HCT116 (cell line): ENCODE measurements around the gene ANXA3. TPM values are rescaled to one million over a fixed set of nuclear protein-coding genes. Genes with fewer than 3 reads are reported as not detected.

ENCODE experiments used
- ATAC-seq: fragments of 200-7000 bp; cut with Tn5 transposase; 2 replicates; pipeline ENCODE4 v1.9.1; 2020; ENCODE audit warnings: mild to moderate bottlenecking, moderate library complexity
- BruUV-seq: library from RNA; stranded (reverse); fragments of 400-500 nt; replicated peaks from 2 replicates; lab custom pipeline; 2021; lab: Mats Ljungman, UMichigan
- CTCF ChIA-PET: fragments of 300-600 bp; sonication (Branson Sonifier 250); formaldehyde crosslinking; loops from one replicate; lab custom pipeline; 2021; ENCODE audit warnings: antibody characterized with exemption; lab: Charles Lee
- POLR2A ChIA-PET: fragments of 300-600, 350-600 bp; sonication (Branson Sonifier 250); formaldehyde crosslinking; loops from one replicate; lab custom pipeline; 2021; ENCODE audit warnings: antibody characterized with exemption; lab: Charles Lee
- RAD21 ChIA-PET, 2 experiments: fragments of 300-600 bp; sonication (Branson Sonifier 250); formaldehyde crosslinking; loops; one replicate each; lab custom pipeline; 2023; ENCODE audit warnings: low total read pairs in 2 of 2; ENCODE audit not compliant: uncharacterized antibody in 2 of 2, unreplicated experiment in 2 of 2, low non-redundant PET in 1 of 2; lab: Charles Lee
- DNase-seq: peaks from one replicate; pipeline ENCODE4 v3.0.0-alpha.2; 2010; ENCODE audit warnings: low read depth, low spot score
- H2AFZ ChIP-seq: fragments of 200-600 bp; shearing (Covaris generic), sonication (generic); 2 replicates; pipeline ENCODE4 v1.6.1; 2017; ENCODE audit warnings: low read depth, mixed run types, mixed read lengths, antibody characterized with exemption, low read length; ENCODE audit not compliant: poor library complexity, severe bottlenecking
- H3K27ac ChIP-seq: 2 replicates; pipeline ENCODE4 v1.5.1; 2012; ENCODE audit warnings: low read depth, low read length
- H3K27me3 ChIP-seq: fragments of 200-600 bp; sonication (generic); 2 replicates; pipeline ENCODE4 v1.6.1; 2016; ENCODE audit warnings: mixed run types, low read length, mixed read lengths; ENCODE audit not compliant: insufficient read depth
- H3K36me3 ChIP-seq, 2 experiments: fragments of 200-500 bp in 1 of 2; fragments of 200-600 bp in 1 of 2; sonication (Bioruptor generic) in 1 of 2; sonication (generic) in 1 of 2; 2 replicates each; pipeline versions ENCODE4 v1.5.1 to v1.6.1; 2014 to 2016; ENCODE audit warnings: low read length in 2 of 2, inconsistent platforms in 1 of 2, mixed read lengths in 1 of 2, mixed run types in 1 of 2; ENCODE audit not compliant: insufficient read depth in 2 of 2, control insufficient read depth in 1 of 2
- H3K4me1 ChIP-seq, 2 experiments: fragments of 200-600 bp in 1 of 2; sonication (generic) in 1 of 2; 2 replicates each; pipeline versions ENCODE4 v1.5.1 to v1.6.1; 2012 to 2017; ENCODE audit warnings: low read length in 2 of 2, inconsistent platforms in 1 of 2, mild to moderate bottlenecking in 1 of 2, mixed read lengths in 1 of 2, mixed run types in 1 of 2, moderate library complexity in 1 of 2; ENCODE audit not compliant: insufficient read depth in 2 of 2, control insufficient read depth in 1 of 2
- H3K4me2 ChIP-seq: fragments of 200-600 bp; sonication (generic); 2 replicates; pipeline ENCODE4 v1.6.1; 2017; ENCODE audit warnings: mixed run types, low read length, mixed read lengths
- H3K4me3 ChIP-seq, 2 experiments: fragments of 200-600 bp in 1 of 2; sonication (generic) in 1 of 2; replicated peaks in 1 of 2; 2 replicates each; pipeline ENCODE4 v1.5.1; 2011 to 2016; ENCODE audit warnings: low read length in 2 of 2, control low read depth in 1 of 2, low read depth in 1 of 2, mild to moderate bottlenecking in 1 of 2, mixed read lengths in 1 of 2, mixed run types in 1 of 2
- H3K79me2 ChIP-seq: fragments of 200-600 bp; sonication (generic); 2 replicates; pipeline ENCODE4 v1.6.1; 2017; ENCODE audit warnings: mild to moderate bottlenecking, mixed run types, low read length, moderate library complexity, mixed read lengths; ENCODE audit not compliant: insufficient read depth
- H3K9ac ChIP-seq: fragments of 200-600 bp; sonication (generic); 2 replicates; pipeline ENCODE4 v1.6.1; 2016; ENCODE audit warnings: low read length, mixed read lengths
- H3K9me2 ChIP-seq: fragments of 200-600 bp; sonication (generic), shearing (Covaris generic); 2 replicates; pipeline ENCODE4 v1.6.1; 2017; ENCODE audit warnings: mixed run types, mild to moderate bottlenecking, moderate library complexity; ENCODE audit not compliant: insufficient read depth
- H3K9me3 ChIP-seq, 2 experiments: fragments of 200-500 bp in 1 of 2; fragments of 200-600 bp in 1 of 2; sonication (Bioruptor generic) in 1 of 2; sonication (generic) in 1 of 2; 2 replicates each; pipeline ENCODE4 v1.6.1; 2014 to 2017; ENCODE audit warnings: low read length in 2 of 2, mixed read lengths in 2 of 2, inconsistent platforms in 1 of 2, low read depth in 1 of 2, mild to moderate bottlenecking in 1 of 2, mixed run types in 1 of 2, moderate library complexity in 1 of 2; ENCODE audit not compliant: control insufficient read depth in 1 of 2, insufficient read depth in 1 of 2
- H4K20me1 ChIP-seq: fragments of 200-600 bp; sonication (generic), shearing (Covaris generic); 2 replicates; pipeline ENCODE4 v1.6.1; 2017; ENCODE audit warnings: mixed run types, mild to moderate bottlenecking, moderate library complexity; ENCODE audit not compliant: insufficient read depth
- ATF3 ChIP-seq: IDR thresholded peaks from 2 replicates; pipeline ENCODE4 v1.6.1; 2012
- CEBPB ChIP-seq: IDR thresholded peaks from 2 replicates; pipeline ENCODE4 v1.6.1; 2012; ENCODE audit warnings: low read depth
- CTCF ChIP-seq, 3 experiments: fragments of 200-600 bp in 1 of 3; sonication (generic) in 1 of 3; IDR thresholded peaks in 2 of 3; conservative IDR thresholded peaks in 1 of 3; 2 replicates each; pipeline ENCODE4 v1.5.1; 2012 to 2017; ENCODE audit warnings: low read depth in 2 of 3, low read length in 2 of 3, antibody characterized with exemption in 1 of 3, borderline replicate concordance in 1 of 3, control low read depth in 1 of 3, mild to moderate bottlenecking in 1 of 3, mixed read lengths in 1 of 3, mixed run types in 1 of 3, moderate library complexity in 1 of 3; ENCODE audit not compliant: insufficient read depth in 1 of 3
- EGR1 ChIP-seq: IDR thresholded peaks from 2 replicates; pipeline ENCODE4 v1.6.1; 2012; ENCODE audit warnings: low read depth
- EZH2 ChIP-seq: fragments of 200-600 bp; sonication (generic); IDR thresholded peaks from 2 replicates; pipeline ENCODE4 v1.6.1; 2017; ENCODE audit warnings: antibody characterized with exemption, mixed run types
- EZH2phosphoT487 ChIP-seq: fragments of 200-600 bp; IDR thresholded peaks from 2 replicates; pipeline ENCODE4 v1.6.1; 2018; ENCODE audit warnings: antibody characterized with exemption, borderline replicate concordance
- POLR2A ChIP-seq: IDR thresholded peaks from 2 replicates; pipeline ENCODE4 v1.7.0; 2011; ENCODE audit warnings: borderline replicate concordance; ENCODE audit not compliant: insufficient read depth, insufficient read length; ENCODE audit errors: extremely low read depth
- POLR2AphosphoS5 ChIP-seq: IDR thresholded peaks from 2 replicates; pipeline ENCODE4 v1.6.1; 2011; ENCODE audit warnings: mild to moderate bottlenecking, low read depth, low read length, moderate library complexity
- SIN3A ChIP-seq: IDR thresholded peaks from 2 replicates; pipeline ENCODE4 v1.6.1; 2012; ENCODE audit warnings: low read depth
- SP1 ChIP-seq: IDR thresholded peaks from 2 replicates; pipeline ENCODE4 v1.6.1; 2012; ENCODE audit warnings: low read depth
- YY1 ChIP-seq: IDR thresholded peaks from 2 replicates; pipeline ENCODE4 v1.6.1; 2011; ENCODE audit warnings: low read length, low read depth, moderate library complexity, mild to moderate bottlenecking; ENCODE audit not compliant: insufficient replicate concordance; ENCODE audit errors: extremely low read depth
- ZBTB33 ChIP-seq: IDR thresholded peaks from 2 replicates; pipeline ENCODE4 v1.6.1; 2011; ENCODE audit warnings: mild to moderate bottlenecking, low read length, moderate library complexity; ENCODE audit not compliant: insufficient replicate concordance; ENCODE audit errors: extremely low read depth
- ZFX ChIP-seq: fragments of 450-650 bp; IDR thresholded peaks from 2 replicates; pipeline ENCODE4 v1.6.1; 2017
- intact Hi-C: fragments of 100-400 bp; cut with micrococcal nuclease; formaldehyde crosslinking; loops from 2 replicates; pipeline ENCODE4 v1.10.0; 2022
- total RNA-seq: library from RNA; stranded (reverse); gene quantifications from one replicate; pipeline ENCODE4 v1.2.1, GENCODE V29; 2021; ENCODE audit not compliant: unreplicated experiment

Gene ANXA3
- total RNA-seq, 1 experiment from 2014 or later = 158 TPM

GRCh38 chr4:78581618-78582017, 30.0 kb downstream of the ANXA3 start:
- intact Hi-C loops = no loop called here
- ATAC-seq (no peak), DNase-seq (no peak)
- TF ChIP-seq SP1 = no peak
- TF ChIP-seq CTCF (IDR thresholded peaks at IDR 0.05 in 2 of 3, conservative IDR thresholded peaks at IDR 0.05 in 1 of 3; ENCODE audit: borderline replicate concordance in 1 of 3, insufficient read depth in 1 of 3, low read depth in 2 of 3, low read length in 2 of 3) = no peak
- TF ChIP-seq EZH2phosphoT487 = no peak
- TF ChIP-seq EZH2 = no peak
- no peak for TF ChIP-seq ZFX
- no peak for TF ChIP-seq ATF3
- TF ChIP-seq POLR2A = no peak
- TF ChIP-seq ZBTB33 = no peak
- TF ChIP-seq CEBPB = no peak
- no peak for TF ChIP-seq SIN3A
- TF ChIP-seq EGR1 = no peak
- TF ChIP-seq YY1 = no peak
- TF ChIP-seq POLR2AphosphoS5 = no peak
- H3K4me3 ChIP-seq = no peak overlapping the region
- H3K27me3 ChIP-seq = no peaks in the 10 kb centered on the region
- RAD21 ChIA-PET = no interaction called here
- H3K4me1 ChIP-seq = peaks cover 0 to 9% of the 10 kb centered on the region in 2 experiments; a peak in 1 of 4 replicates
- H4K20me1 ChIP-seq = no peaks in the 10 kb centered on the region
- no TSS peak for BruUV-seq
- H3K9me2 ChIP-seq = no peaks in the 10 kb centered on the region
- no peak overlapping the region for H2AFZ ChIP-seq
- H3K4me2 ChIP-seq = no peak overlapping the region
- no peak overlapping the region for H3K9ac ChIP-seq
- peaks cover 2 to 47% of the 10 kb centered on the region in 2 experiments for H3K36me3 ChIP-seq
- CTCF ChIA-PET = no interaction called here
- no peak overlapping the region for H3K27ac ChIP-seq
- H3K9me3 ChIP-seq = no peaks in the 10 kb centered on the region
- H3K79me2 ChIP-seq = peaks cover 3% of the 10 kb centered on the region
- POLR2A ChIA-PET = no interaction called here
